H1 (cell line): ENCODE data around the gene NPM1. TPM values are rescaled to one million over a fixed set of nuclear protein-coding genes. Genes with fewer than 3 reads are reported as not detected.
"Not testable (repeated sequence)": the region's sequence is repeated elsewhere in the genome, so short reads cannot be mapped to it uniquely, and the experiment has no call there.

Source experiments
- CTCF ChIA-PET: fragments of 300-600 bp; sonication (Branson Sonifier 250); formaldehyde crosslinking; loops from one replicate; lab custom pipeline; 2021; ENCODE audit not compliant: partially characterized antibody; lab: Charles Lee
- POLR2A ChIA-PET: fragments of 300-600 bp; sonication (Branson Sonifier 250); formaldehyde crosslinking; loops from one replicate; lab custom pipeline; 2021; ENCODE audit warnings: inconsistent platforms; ENCODE audit not compliant: partially characterized antibody; lab: Charles Lee
- DNase-seq, 2 experiments: peaks; one replicate each; pipeline versions ENCODE4 v3.0.0 to v3.0.0-alpha.2; 2010 to 2022; ENCODE audit warnings: low spot score in 2 of 2, low read depth in 1 of 2, mixed read lengths in 1 of 2
- FAIRE-seq: peaks from 2 replicates; lab custom pipeline; 2011; peaks lifted over from hg19 to GRCh38; lab: Jason Lieb, UNC
- H2AFZ ChIP-seq: 2 replicates; pipeline ENCODE4 v1.8.1; 2012; ENCODE audit warnings: low read length, inconsistent platforms
- H2AK5ac ChIP-seq: 2 replicates; pipeline ENCODE4 v1.6.1; 2013; ENCODE audit warnings: low read depth, low read length
- H2BK120ac ChIP-seq: replicated peaks from 2 replicates; pipeline ENCODE3; 2013; ENCODE audit warnings: low read depth, low read length, inconsistent platforms
- H2BK12ac ChIP-seq: 2 replicates; pipeline ENCODE4 v1.6.1; 2013; ENCODE audit warnings: low read depth, low read length
- H2BK15ac ChIP-seq: 2 replicates; pipeline ENCODE4 v1.6.1; 2013; ENCODE audit warnings: low read length
- H2BK20ac ChIP-seq: 2 replicates; pipeline ENCODE4 v1.6.1; 2013; ENCODE audit warnings: low read length
- H2BK5ac ChIP-seq: 2 replicates; pipeline ENCODE4 v1.6.1; 2013; ENCODE audit warnings: low read depth, low read length
- H3K14ac ChIP-seq: 2 replicates; pipeline ENCODE4 v1.6.1; 2013; ENCODE audit warnings: inconsistent platforms; ENCODE audit not compliant: insufficient read length
- H3K18ac ChIP-seq: 2 replicates; pipeline ENCODE4 v1.6.1; 2013; ENCODE audit warnings: low read length; ENCODE audit errors: extremely low read depth
- H3K23ac ChIP-seq: 2 replicates; pipeline ENCODE4 v1.6.1; 2013; ENCODE audit warnings: inconsistent platforms; ENCODE audit not compliant: insufficient read length
- H3K23me2 ChIP-seq: 2 replicates; pipeline ENCODE4 v1.6.1; 2013; ENCODE audit warnings: low read depth, low read length
- H3K27ac ChIP-seq: 2 replicates; pipeline ENCODE4 v1.6.1; 2011; ENCODE audit warnings: low read depth, low read length, inconsistent platforms
- H3K27me3 ChIP-seq, 4 experiments: replicated peaks in 1 of 4; 1 replicate in 1 of 4; 2 replicates in 3 of 4; pipeline versions ENCODE4 v1.6.1 to v1.8.1; 2011 to 2013; ENCODE audit warnings: low read length in 3 of 4, mild to moderate bottlenecking in 3 of 4, inconsistent platforms in 2 of 4, mixed read lengths in 2 of 4, moderate library complexity in 1 of 4; ENCODE audit not compliant: control insufficient read depth in 3 of 4, insufficient read depth in 3 of 4; ENCODE audit errors: extremely low read depth in 1 of 4
- H3K36me3 ChIP-seq, 4 experiments: 2 replicates each; pipeline versions ENCODE4 v1.6.1 to v1.8.1; 2011 to 2013; ENCODE audit warnings: mild to moderate bottlenecking in 4 of 4, low read length in 3 of 4, moderate library complexity in 2 of 4, control low read depth in 1 of 4, inconsistent platforms in 1 of 4; ENCODE audit not compliant: insufficient read depth in 4 of 4, control insufficient read depth in 2 of 4
- H3K4ac ChIP-seq: replicated peaks from 2 replicates; pipeline ENCODE3; 2013; ENCODE audit warnings: low read length, low read depth, mixed read lengths, inconsistent platforms; ENCODE audit not compliant: insufficient read length
- H3K4me1 ChIP-seq, 4 experiments: replicated peaks in 1 of 4; 1 replicate in 1 of 4; 2 replicates in 3 of 4; pipeline versions ENCODE4 v1.6.1 to v1.8.1; 2011 to 2013; ENCODE audit warnings: low read length in 3 of 4, inconsistent platforms in 2 of 4, mixed read lengths in 1 of 4; ENCODE audit not compliant: insufficient read depth in 4 of 4, control insufficient read depth in 3 of 4
- H3K4me2 ChIP-seq, 2 experiments: 2 replicates each; pipeline versions ENCODE4 v1.6.1 to v1.8.1; 2011 to 2013; ENCODE audit warnings: low read depth in 2 of 2, low read length in 2 of 2, control low read depth in 1 of 2, inconsistent platforms in 1 of 2, mild to moderate bottlenecking in 1 of 2; ENCODE audit not compliant: insufficient read depth in 1 of 2
- H3K4me3 ChIP-seq, 4 experiments: fragments of 200-600, 300-600 bp in 1 of 4; sonication (generic), shearing (Covaris generic), sonication (Bioruptor Twin) in 1 of 4; 2 replicates each; pipeline versions ENCODE4 v1.5.1 to v1.8.1; 2011 to 2016; ENCODE audit warnings: low read length in 4 of 4, low read depth in 3 of 4, control low read depth in 2 of 4, inconsistent platforms in 2 of 4, mild to moderate bottlenecking in 2 of 4, mixed read lengths in 1 of 4, moderate library complexity in 1 of 4; ENCODE audit not compliant: insufficient read depth in 2 of 4; ENCODE audit errors: extremely low read depth in 1 of 4
- H3K56ac ChIP-seq: replicated peaks from 2 replicates; pipeline ENCODE3; 2013; ENCODE audit warnings: low read depth, mild to moderate bottlenecking, mixed read lengths, low read length, inconsistent platforms; ENCODE audit not compliant: insufficient read length
- H3K79me1 ChIP-seq: 2 replicates; pipeline ENCODE4 v1.6.1; 2013; ENCODE audit warnings: low read depth, low read length, control low read depth
- H3K79me2 ChIP-seq, 2 experiments: 2 replicates each; pipeline versions ENCODE4 v1.6.1 to v1.8.1; 2012 to 2013; ENCODE audit warnings: low read length in 2 of 2, mild to moderate bottlenecking in 2 of 2, inconsistent platforms in 1 of 2; ENCODE audit not compliant: insufficient read depth in 2 of 2, control insufficient read depth in 1 of 2
- H3K9ac ChIP-seq, 4 experiments: replicated peaks in 1 of 4; 1 replicate in 1 of 4; 2 replicates in 3 of 4; pipeline versions ENCODE4 v1.6.1 to v1.8.1; 2011 to 2013; ENCODE audit warnings: low read depth in 3 of 4, low read length in 3 of 4, control low read depth in 2 of 4, mild to moderate bottlenecking in 2 of 4, moderate library complexity in 2 of 4, inconsistent platforms in 1 of 4; ENCODE audit errors: extremely low read depth in 1 of 4
- H3K9me3 ChIP-seq, 2 experiments: 2 replicates each; pipeline versions ENCODE4 v1.6.1 to v1.8.1; 2012 to 2013; ENCODE audit warnings: mild to moderate bottlenecking in 2 of 2, moderate library complexity in 2 of 2, control low read depth in 1 of 2, inconsistent platforms in 1 of 2, low read depth in 1 of 2, low read length in 1 of 2, mixed read lengths in 1 of 2; ENCODE audit not compliant: insufficient read depth in 2 of 2
- H4K20me1 ChIP-seq, 2 experiments: replicated peaks in 1 of 2; 2 replicates each; pipeline versions ENCODE3 to v1.8.1; 2011 to 2013; ENCODE audit warnings: inconsistent platforms in 2 of 2, low read length in 2 of 2, mild to moderate bottlenecking in 1 of 2; ENCODE audit not compliant: insufficient read depth in 2 of 2, control insufficient read depth in 1 of 2
- H4K5ac ChIP-seq: 2 replicates; pipeline ENCODE4 v1.6.1; 2013; ENCODE audit warnings: low read length, low read depth, mixed read lengths, inconsistent platforms; ENCODE audit not compliant: insufficient read length
- H4K8ac ChIP-seq: 2 replicates; pipeline ENCODE4 v1.8.0; 2013; ENCODE audit warnings: mild to moderate bottlenecking, moderate library complexity, low read length, inconsistent platforms; ENCODE audit not compliant: insufficient read depth; ENCODE audit errors: extremely low read depth
- H4K91ac ChIP-seq: replicated peaks from 2 replicates; pipeline ENCODE3; 2013; ENCODE audit warnings: low read length, mixed read lengths, inconsistent platforms; ENCODE audit not compliant: insufficient read length
- KDM1A ChIP-seq: fragments of 200-600, 300-600 bp; sonication (generic); IDR thresholded peaks from 2 replicates; pipeline ENCODE4 v1.7.1; 2016; ENCODE audit warnings: mild to moderate bottlenecking, low read length, borderline replicate concordance
- WGBS, 2 experiments: shearing (Covaris generic) in 1 of 2; methylation state at CpG; one replicate each; pipeline versions ENCODE4 v1.1.6 to v1.1.7; 2013 to 2015; ENCODE audit warnings: low lambda C conversion rate in 2 of 2, mixed read lengths in 2 of 2, inconsistent platforms in 1 of 2, low coverage in 1 of 2, missing lambda C conversion rate in 1 of 2; ENCODE audit not compliant: insufficient replicate concordance in 2 of 2, insufficient coverage in 1 of 2, insufficient read length in 1 of 2; ENCODE audit errors: extremely low coverage in 1 of 2, missing lambda C conversion rate in 1 of 2; 5-methylcytosine and 5-hydroxymethylcytosine counted together
- polyA plus RNA-seq, 7 experiments: library from polyadenylated mRNA; depleted of rRNA in 3 of 7; stranded (reverse) in 5 of 7; unstranded in 2 of 7; fragments of >200 nt in 5 of 7; fragments of 200-250 nt in 2 of 7; gene quantifications; 1 replicate in 5 of 7; 2 replicates in 1 of 7; 4 replicates in 1 of 7; pipeline versions ENCODE4 v1.2.1 to v1.2.3, GENCODE V29; 2011 to 2013; ENCODE audit warnings: missing spikeins in 2 of 7, mixed read lengths in 2 of 7
- total RNA-seq: library from RNA; stranded (reverse); fragmentation: NEBNext Ultra II Directional; extraction: Animal tissue kit (Norgen Biotek cat#: 25700); gene quantifications from 2 replicates; pipeline ENCODE4 v1.2.1, GENCODE V29; 2021

The NPM1 gene
- total and polyA plus RNA-seq, 2 of the 8 experiments (the other 6 are each of a cell fraction or from before 2014, with no cell fraction given), result 2,182 to 4,042 TPM

GRCh38 chr5:171363249-171363648 lies 24.4 kb upstream of the NPM1 start:
- not testable (repeated sequence) for H3K4me1 ChIP-seq, H3K56ac ChIP-seq, H4K20me1 ChIP-seq, H2AK5ac ChIP-seq, H3K14ac ChIP-seq, H3K36me3 ChIP-seq, H3K9ac ChIP-seq, H2BK5ac ChIP-seq, H3K23ac ChIP-seq, H2BK120ac ChIP-seq, H3K4me2 ChIP-seq, H4K91ac ChIP-seq, H2BK12ac ChIP-seq, H4K8ac ChIP-seq, H3K27me3 ChIP-seq, H2BK15ac ChIP-seq, FAIRE-seq, H4K5ac ChIP-seq, H3K4me3 ChIP-seq, DNase-seq, H3K4ac ChIP-seq, H3K18ac ChIP-seq, H3K9me3 ChIP-seq, H3K79me2 ChIP-seq, H2AFZ ChIP-seq, H3K27ac ChIP-seq, H3K79me1 ChIP-seq, H3K23me2 ChIP-seq, H2BK20ac ChIP-seq
- ChIA-PET CTCF (interaction anchor here (0.6 to 0.7 kb wide), 4 partner anchors 8 to 1197 kb away, joined by 3 read pairs; no protein-coding TSS in a partner anchor), POLR2A (interaction anchor here (10.9 kb wide), 1 partner anchor 25 kb away, joined by 105 read pairs; the partner anchor contains the start of gene NPM1)
- WGBS, 2 experiments, result 89% methylated on average over 3 of the region's 3 CpGs; no CpG with 5 or more reads in 1 of the 2 experiments
- TF ChIP-seq KDM1A, result peak; percentile 21; the same call in 1 of the 2 replicates
